Measurements from ENCODE around the gene GARIN5B.

GARIN5B gene

GRCh38 chr19:55369653-55370304 lies 6.7 kb upstream of the GARIN5B start:
- peak; percentile 24 for DNase-seq

- DNase-seq, result no peak
Observed at GRCh38 chr19:55368701-55369563, 5.9 kb upstream of the GARIN5B start.

GRCh38 chr19:55368106-55368505 lies 5.0 kb upstream of the GARIN5B start:
- DNase-seq, result no peak

- DNase-seq, result no peak
Observed at GRCh38 chr19:55366790-55367189, 3.7 kb upstream of the GARIN5B start.

- no peak for DNase-seq
Observed at GRCh38 chr19:55365964-55366363, 2.9 kb upstream of the GARIN5B start.

GRCh38 chr19:55365245-55365644 lies 2.2 kb upstream of the GARIN5B start:
- DNase-seq, result no peak

GRCh38 chr19:55362174-55362989 lies 678 bp downstream of the GARIN5B start:
- DNase-seq, result no peak

GRCh38 chr19:55360902-55361301 lies 2.2 kb downstream of the GARIN5B start:
- DNase-seq, result no peak

- no peak for DNase-seq
Observed at GRCh38 chr19:55358943-55359908, 3.8 kb downstream of the GARIN5B start.

GRCh38 chr19:55358493-55358892 lies 4.6 kb downstream of the GARIN5B start:
- no peak for DNase-seq

- no peak for DNase-seq
Observed at GRCh38 chr19:55355213-55355821, 7.7 kb downstream of the GARIN5B start.

GRCh38 chr19:55354698-55355212 lies 8.3 kb downstream of the GARIN5B start, which contains the start of gene COX6B2:
Gene COX6B2 (minus strand): TSS chr19:55354719. CDS start chr19:55354521, 198 bp downstream.
- DNase-seq, result no peak

GRCh38 chr19:55353803-55354697 lies 9.0 kb downstream of the GARIN5B start:
- DNase-seq, result peak; percentile 62

- DNase-seq, result no peak
Observed at GRCh38 chr19:55353356-55353802, 9.7 kb downstream of the GARIN5B start.

GRCh38 chr19:55352549-55353145 lies 10.4 kb downstream of the GARIN5B start:
- DNase-seq, result no peak

- no peak for DNase-seq
Observed at GRCh38 chr19:55352040-55352439, 11.0 kb downstream of the GARIN5B start.

GRCh38 chr19:55350620-55351315 lies 12.3 kb downstream of the GARIN5B start:
- DNase-seq, result no peak

GRCh38 chr19:55348317-55349034 lies 14.6 kb downstream of the GARIN5B start:
- no peak for DNase-seq

Data from T-helper 9 cell (primary cell).